Suppressor macrophage treated with lipopolysaccharide for 4 hours (primary cell): ENCODE data around the gene PTPRN2.

Source experiments
- DNase-seq: peaks from one replicate; pipeline ENCODE4 v3.0.0-alpha.2; 2020

Gene PTPRN2

DNA sequence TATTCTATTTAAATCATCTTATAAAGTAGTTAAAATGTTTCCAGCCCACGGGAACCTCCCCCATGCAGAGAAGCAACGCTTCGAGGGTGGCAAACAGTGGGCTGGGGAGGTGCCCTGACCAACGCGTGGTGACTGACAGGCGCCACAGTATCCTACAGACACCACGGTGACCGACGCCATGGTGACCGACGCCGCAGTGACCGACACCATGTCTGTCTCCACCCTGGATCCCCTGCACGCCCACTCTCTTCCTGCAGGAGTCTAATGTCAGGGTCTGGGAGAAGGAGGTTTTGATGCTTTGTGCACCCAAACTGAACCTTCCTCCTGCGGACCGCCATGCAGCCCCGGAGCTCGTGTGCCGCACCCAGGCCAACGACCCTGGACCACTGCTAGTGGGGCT lies 464.4 kb downstream of the PTPRN2 start:
- no peak for DNase-seq

DNA sequence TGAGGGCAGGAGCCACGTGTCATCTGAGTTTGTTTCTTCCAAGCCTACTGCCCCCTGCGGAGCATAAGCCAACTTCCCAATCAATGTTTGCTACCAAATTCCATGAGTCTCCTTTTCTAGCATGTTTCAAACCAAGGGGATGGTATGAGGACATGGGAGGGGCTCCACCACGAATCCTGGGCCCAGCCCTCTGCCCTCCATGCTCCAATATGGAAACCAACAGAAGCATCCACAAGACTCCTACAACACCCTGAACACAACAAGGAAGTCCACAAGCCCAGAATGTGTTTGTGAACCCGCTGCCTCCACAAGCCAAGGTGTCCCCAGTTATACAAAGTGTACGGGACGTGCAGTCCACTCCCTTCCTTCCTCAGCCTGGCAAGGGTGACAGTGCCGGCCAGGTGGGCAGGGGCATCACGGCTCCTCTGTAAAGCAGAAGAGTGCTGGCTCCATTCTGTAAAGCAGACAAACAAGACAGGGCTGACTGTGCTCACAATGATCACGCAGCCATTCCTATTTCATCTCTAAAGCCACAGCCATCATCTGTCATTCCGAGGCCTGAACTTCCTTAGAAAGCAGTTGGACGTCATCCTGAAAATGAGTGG lies 466.1 kb downstream of the PTPRN2 start:
- no peak for DNase-seq

DNA sequence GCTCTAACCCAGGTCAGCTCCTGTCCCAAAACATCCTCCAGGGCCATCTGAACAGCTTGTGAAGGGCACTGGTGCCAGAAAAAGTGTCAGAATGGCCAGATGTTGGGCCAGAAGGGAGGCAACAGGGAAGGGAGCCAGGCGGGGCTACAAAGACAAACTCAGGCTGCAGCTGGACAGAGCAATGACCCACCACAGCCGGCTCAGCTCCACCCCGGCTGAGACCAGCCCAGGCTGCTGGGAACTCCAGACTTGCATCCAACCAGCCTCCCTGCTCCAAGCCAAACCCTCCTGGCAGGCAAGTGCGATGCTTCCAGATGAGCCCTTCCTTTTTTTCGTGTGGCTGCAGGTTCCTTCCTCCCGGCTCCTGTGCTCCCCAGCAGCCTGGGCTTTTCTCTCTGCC lies 466.9 kb downstream of the PTPRN2 start:
- DNase-seq, result no peak

DNA sequence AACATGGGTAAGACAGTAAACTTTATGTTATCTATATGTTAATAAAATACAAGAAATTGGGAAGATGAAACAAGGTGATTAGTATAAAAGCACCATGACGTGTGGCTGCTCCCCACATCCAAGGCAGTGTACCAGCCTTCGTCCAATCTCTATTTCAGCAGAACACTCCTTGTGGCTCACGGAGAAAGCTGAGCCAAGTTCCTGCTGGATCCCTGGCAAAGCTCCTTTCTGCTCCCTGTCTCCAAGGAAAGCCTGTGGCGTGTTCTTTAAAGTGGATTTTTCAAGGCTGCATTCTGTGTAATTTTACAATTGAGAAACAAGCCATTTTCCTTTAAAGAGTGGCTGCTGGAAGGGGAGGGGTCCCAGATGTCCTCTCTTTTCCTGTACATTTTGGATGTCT lies 467.3 kb downstream of the PTPRN2 start:
- DNase-seq, result no peak

DNA sequence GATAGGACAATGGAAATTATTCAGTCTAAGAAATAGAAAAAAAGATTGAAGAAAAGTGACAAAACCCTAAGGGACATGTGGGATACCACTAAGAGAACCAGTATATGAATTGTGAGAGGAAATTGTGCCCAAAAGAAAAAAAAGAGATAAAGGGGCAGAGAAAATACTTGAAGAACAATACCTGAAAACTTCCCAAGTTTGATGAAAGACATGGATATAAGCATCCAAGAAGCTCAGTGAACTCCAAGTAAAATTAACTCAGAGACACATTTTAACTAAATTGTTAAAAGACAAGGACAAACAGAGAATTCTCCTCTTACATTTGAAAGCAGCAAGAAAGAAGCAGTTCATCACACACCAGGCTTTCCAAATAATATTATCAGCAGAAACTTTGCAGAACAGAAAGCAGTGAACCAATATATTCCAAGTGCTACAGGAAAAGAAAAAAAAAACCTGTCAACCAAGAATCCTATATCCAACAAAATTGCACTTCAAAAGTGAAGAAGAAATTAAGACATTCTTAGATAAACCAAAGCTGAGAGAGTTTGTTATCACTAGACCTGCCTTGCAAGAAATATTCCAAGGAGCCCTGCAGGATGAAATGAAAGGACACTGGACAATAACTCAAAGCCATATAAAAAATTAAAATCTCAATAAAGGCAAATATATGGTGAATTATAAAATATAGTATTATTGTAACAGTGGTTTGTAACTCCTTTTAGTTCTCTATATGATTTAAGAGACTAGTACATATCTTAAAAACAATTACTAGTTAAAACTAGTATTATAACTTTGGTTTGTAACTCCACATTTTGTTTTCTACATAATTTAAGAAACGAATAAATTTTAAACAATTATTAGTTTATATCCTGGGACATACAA lies 470.0 kb downstream of the PTPRN2 start:
- DNase-seq, result no peak

DNA sequence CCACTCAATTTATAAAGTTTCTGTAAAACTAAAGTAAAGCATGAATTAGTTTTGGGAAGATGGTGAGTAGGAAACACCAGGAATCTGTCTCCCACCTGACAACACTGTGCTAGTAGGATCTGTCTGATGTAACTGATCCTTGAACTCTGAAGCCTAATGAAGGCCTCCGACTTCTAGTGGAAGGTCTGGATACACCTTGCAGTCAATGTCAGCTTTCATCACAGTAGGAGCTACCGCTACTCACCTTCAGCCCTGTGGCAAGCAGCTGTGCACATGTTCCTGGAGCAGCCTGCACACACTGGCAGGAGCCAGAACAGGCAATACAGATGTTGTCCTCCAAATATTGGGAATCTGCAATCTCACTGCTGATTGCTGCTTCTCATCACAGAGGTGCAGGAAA lies 471.4 kb downstream of the PTPRN2 start:
- no peak for DNase-seq

DNA sequence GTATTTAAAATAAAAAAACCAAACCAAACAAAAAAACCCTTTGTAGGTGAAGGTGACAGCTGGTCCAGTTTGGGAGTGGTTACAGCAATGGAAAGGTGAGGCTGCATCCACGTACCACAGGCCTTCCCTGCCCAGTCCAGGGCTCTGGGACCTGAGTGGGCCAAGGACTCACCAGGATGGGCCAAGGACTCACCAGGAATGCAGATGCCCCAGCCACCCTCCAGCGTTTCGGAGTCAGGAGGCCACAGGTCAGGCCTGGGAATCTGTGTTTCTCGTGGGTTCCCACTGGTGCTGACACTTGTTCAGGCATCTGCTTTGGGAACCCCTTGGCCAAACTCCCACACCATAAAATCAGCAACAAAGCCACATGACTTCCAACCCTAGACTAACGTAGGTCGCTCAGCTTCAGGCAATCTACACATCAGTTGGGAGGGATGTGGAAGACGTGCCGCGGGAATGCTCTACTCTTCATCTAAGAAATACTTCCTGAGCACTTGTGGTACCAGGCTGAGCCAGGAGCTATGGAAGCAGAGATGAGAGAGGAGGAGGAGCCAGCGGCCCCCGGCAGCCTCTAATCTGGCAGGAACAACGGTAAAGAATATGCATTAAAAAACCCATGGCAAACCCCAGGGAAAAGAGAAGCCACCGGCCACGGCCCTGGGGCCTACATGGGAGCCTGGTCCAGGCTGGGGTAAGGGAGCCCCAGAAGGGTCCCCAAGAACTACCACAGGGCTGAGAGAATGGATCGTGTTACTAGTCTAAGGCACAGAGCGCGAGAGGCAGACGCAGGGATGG lies 473.4 kb downstream of the PTPRN2 start:
- no peak for DNase-seq

DNA sequence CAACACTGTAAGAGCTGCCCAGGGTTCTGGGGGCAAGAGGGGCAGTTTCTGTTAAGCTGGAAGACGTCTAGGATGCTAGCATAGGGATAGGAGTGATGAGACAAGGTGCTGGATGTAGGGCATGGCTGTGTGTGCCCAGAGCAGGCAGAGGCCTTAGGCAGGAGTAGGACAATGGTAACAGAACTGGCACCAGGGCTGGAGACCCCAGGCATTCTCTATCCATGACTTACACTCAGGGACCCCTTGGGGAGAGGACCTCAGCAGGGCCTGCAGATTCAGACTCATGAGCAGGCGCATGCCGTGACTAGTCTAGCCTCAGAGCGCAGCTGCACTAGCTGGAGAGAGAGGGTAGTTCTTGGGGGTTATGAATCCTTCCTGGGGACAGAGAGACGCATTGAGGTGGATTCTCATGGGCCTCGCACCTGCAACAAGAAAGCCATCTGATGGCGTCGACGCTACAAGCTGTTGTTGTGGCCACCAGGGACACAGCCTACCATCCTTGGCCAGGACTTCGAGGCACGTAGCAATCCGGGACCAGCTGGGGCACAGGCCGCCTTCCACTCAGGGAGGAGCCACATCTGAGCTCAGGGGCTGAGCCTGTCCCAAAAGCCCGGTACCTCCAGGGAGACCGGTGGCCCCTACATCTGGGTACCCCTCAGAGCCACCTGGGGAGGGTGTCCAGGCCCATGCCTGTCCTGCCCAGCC lies 474.1 kb downstream of the PTPRN2 start:
- no peak for DNase-seq

DNA sequence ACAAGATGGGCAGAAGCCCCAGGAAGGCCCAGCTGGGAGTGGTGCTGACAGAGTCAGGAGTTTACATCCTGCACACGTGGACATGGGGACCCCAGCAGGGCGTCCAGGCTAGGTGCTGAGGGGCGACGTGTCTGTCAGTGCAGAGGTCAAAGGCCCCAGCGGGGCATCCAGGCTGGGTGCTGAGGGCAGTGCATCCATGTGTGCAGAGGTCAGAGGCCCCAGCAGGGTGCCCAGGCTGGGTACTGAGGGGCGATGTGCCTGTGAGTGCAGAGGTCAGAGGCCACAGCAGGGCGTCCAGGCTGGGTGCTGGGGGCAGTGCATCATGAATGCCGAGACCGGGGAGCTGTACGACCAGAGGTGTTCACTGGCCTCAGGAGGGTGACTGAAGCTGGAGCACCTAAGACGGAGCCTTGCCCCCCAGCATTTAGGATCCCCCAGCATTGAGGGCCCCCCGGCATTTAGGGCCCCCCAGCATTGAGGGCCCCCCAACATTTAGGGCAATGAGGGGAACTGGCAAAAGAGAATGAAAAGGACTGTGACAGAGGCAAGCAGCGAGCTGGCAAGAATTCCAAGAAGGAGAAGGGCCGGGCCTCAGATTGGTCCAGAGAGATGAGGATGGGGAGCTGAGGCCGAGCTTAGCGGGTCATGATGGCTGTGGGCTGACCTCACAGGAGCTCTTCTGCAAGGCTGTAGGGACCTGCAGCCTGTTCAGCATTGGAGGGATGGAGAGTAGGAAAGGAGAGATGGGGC lies 474.9 kb downstream of the PTPRN2 start:
- no peak for DNase-seq

DNA sequence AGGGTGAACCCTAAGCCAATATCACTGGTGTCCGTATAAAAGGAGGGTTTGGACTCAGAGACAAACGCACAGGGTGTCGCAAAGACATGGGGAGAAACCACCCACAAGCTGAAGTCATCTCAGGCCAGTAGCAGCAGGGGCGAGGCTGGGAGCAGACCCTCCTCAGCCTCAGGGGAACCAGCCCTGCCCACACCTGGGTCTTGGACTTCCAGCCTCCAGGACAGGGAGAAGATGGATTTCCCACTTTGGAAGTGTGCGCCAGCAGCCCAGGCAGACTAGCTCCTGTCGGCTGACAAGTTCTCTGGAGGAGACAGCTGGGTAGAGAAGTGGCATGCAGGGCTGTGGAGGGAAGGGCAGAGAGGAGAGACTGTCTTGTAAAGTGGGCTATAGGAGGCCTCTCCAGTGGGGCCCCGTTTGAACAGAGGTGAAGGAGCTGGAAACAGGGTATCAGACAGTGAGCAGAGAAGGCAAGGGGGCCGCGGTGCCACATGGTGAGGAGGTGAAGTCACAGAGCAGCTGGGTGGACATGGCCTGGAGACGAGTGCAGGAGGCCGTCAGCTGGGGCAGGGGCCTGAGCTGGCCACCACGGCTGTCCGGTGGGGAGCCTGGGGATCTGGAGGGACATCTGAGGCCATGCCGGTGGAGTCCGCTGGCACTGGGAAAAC lies 475.6 kb downstream of the PTPRN2 start:
- no peak for DNase-seq

DNA sequence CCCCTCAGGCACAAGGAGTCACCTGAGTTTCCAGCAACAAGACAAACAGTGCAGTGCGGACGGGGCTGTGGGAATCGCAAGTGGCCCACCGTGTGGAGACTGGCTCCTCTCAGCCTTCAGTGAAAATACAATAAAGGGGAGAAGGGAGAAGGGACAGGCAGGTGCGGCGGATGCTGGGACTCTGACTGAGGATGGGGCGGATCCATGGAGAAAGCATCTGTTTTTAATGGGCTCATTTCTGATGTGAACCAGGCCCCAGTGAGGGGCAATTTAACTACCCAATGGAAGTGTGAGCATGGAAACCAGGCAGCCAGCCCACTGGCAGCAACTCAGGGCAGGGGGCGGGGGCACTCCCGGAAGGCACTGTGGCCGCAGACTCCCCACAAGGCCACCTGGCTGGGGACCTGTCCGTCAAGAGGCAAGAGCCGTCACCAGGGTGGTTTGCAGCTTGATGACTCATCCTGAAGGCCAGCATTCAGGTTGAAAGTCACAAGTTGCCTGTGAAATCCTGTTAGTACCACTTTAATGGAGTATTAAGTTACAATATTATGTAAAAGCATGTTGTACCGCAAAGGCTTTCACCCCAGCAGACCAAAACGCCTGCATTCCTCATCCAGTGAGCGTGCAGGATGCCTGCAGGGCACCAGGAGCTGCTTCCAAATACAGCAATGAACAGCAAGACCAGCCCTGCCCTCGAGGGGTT lies 476.4 kb downstream of the PTPRN2 start:
- DNase-seq, result no peak

DNA sequence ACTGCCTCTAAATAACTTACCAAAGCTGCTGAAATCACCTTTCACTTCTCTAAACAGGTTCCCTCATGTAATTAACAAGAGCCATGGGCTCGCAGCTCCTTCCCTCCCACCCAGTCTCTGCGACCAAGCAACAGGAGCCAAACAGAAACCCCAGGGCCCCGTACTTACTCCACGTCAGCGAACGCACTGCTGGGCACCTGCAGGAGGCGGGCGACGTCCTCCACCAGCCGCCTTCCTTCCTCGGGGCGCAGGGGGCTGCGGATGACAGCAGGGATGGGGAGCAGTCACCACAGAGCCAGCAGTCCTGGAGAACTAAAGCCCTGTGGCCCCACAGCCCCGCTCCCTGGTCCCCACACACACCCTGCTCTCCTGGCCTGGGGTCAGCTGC lies 477.0 kb downstream of the PTPRN2 start:
- no peak for DNase-seq

DNA sequence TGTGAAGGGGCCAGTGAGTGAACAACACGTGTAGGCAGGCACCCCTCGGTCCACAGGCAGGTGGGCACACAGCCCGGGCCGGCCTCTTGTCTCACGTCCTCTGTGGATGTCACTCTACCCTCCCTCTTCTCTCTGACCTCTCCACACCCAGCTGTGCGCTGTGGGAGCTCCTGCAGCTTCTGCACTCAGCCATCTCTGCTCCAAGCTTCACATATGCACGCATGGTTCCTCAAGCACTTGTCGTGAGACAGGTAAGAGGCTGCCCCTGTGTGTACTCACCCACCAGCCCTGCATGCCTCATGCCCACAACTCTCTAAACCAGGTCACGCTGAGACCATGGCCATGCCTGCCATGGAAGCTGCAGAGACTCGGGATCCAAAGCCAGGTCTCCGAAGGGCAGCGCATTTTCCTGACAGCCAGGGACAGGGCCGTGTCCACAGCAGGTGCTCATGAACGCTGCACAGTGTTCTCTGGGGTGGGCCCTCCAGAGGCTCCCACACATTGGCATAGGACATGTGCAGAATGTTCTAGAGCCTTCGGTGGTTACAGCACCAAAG lies 477.5 kb downstream of the PTPRN2 start:
- no peak for DNase-seq

DNA sequence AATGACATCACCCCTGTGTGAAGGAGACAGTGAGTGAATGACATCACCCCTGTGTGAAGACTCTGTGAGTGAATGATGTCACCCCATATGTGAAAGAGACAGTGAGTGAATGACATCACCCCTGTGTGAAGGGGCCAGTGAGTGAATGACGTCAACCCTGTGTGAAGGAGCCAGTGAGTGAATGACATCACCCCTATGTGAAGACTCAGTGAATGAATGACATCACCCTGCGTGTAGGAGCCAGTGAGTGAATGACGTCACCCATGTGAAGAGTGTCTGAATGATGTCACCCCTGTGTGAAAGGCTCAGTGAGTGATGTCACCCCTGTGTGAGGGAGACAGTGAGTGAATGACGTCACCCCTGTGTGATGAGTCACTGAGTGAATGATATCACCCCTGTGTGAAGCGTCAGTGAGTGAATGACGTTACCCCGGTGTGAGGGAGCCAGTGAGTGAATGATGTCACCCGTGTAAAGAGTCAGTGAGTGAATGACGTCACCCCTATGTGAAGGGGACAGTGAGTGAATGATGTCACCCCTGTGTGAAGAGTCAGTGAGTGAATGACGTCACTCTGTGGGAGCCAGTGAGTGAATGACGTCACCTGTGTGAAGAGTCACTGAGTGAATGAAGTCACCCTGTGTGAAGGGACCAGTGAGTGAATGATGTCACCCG lies 478.1 kb downstream of the PTPRN2 start:
- DNase-seq, result no peak

DNA sequence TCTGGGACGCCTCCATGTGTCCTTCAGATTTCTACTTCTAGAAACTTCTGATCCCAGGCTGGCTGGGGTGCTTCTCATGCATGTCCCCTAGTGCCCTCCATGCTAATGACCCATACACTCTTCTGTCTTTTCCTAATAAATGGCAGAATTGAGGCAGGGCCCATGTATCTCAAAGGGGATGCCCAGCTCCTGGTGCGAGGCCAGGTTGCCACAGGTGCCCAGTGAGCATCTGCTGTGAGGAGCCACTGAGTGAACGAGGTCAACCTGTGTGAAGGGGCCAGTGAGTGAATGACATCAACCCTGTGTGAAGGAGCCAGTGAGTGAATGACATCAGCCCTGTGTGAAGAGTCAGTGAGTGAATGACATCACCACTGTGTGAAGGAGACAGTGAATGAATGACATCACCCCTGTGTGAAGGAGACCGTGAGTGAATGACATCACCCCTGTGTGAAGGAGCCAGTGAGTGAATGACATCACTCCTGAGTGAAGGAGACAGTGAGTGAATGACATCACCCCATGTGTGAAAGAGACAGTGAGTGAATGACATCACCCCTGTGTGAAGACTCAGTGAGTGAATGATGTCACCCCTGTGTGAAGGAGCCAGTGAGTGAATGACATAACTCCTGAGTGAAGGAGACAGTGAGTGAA lies 478.9 kb downstream of the PTPRN2 start:
- DNase-seq, result no peak

DNA sequence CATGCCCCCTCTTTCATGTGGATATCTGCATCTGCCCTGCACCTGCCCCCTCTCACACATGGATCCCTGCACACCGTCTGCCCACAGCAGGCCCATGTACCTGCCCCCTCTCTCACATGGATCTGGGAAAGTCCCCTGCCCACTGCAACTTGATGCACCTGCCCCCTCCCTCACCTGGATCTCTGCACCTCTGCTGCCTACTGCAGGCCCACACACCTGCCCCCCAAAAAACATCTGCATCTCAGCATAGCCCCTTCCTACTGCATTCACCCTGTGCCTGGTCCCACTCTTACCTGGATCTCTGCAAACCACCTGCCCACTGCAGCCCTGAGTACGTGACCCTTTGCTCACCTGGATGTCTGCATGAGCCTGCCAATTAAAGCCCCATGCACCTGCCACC lies 479.8 kb downstream of the PTPRN2 start:
- DNase-seq, result no peak

DNA sequence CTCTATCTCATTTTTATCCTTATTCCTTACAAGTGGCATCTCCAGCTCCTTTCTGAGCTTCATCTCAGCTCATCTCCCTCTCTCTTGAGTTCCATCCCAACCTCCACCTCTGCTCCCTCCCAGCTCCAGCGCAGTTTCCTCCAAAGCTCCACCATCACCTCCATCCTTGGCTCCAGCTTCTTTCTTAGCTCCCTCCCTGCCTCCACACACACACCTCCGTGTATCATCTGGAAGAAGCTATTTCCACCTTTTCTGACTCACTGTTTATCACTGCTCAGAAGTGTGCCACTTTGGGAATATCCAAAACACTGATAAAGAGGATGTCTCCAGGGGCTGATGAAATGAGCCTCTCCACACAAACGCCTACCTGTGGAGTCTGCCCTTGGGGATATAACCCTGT lies 481.4 kb downstream of the PTPRN2 start:
- DNase-seq, result no peak

DNA sequence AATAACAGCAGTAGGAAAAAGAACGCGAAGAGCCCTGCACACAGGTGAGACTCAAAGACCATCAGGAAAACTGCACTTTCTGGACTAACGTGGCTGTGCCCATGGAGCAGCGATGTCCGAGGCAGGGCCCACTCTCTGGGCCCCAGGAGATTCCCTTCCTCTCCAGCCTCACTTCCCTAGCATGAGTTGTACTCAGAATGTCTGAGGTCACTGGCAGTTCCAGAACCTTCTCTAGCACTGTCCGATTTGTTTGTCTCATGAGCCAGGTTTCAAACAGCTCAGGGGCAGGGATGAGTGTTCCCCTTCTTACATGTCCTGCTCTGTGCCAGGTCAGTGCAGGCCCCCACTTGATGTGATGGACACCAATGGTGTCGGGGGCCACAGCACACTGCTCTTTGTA lies 484.2 kb downstream of the PTPRN2 start:
- no peak for DNase-seq

DNA sequence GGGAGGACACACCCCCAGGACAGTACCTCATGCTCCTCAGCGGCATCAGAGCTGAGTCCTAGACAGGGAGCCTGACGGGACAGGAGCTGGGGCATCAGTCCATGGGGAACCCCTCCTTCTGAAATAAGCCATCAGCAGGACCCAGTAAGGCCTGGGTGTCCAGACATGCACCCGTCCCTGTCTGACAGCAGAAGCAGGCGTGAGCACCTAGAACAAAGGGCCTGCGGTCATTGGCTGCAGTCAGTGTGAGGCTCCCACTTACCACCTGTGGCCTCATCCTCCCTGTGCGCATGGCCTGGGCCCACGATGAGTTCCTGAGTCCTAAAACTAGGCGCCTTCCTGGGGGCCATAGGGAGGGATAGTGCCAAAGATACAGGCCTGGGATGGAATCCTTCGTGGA lies 484.7 kb downstream of the PTPRN2 start:
- no peak for DNase-seq
